Thoracic aorta (tissue), 2 donors: ENCODE data around the gene CAMK1D. TPM values are rescaled to one million over a fixed set of nuclear protein-coding genes. Genes with fewer than 3 reads are reported as not detected.

Experiments
- ATAC-seq: fragments of 150-250 bp; one replicate; pipeline ENCODE4 v1.8.0; 2017; ENCODE audit warnings: low read depth; ENCODE audit not compliant: insufficient number of reproducible peaks, low FRiP score
- DNase-seq: peaks from one replicate; pipeline ENCODE4 v3.0.0-alpha.2; 2020; ENCODE audit warnings: low spot score
- H3K27ac ChIP-seq, 2 donors: fragments of 200-600 bp; sonication (generic); 1 replicate in 1 of 2; 2 replicates in 1 of 2; pipeline ENCODE4 v1.5.1; 2016; ENCODE audit warnings: mild to moderate bottlenecking in 2 of 2, moderate library complexity in 2 of 2
- H3K27me3 ChIP-seq: fragments of 200-600 bp; sonication (generic); replicated peaks from 2 replicates; pipeline ENCODE4 v1.6.0; 2016; ENCODE audit warnings: mild to moderate bottlenecking; ENCODE audit not compliant: insufficient read depth
- H3K36me3 ChIP-seq: fragments of 200-600 bp; sonication (generic); one replicate; pipeline ENCODE4 v1.5.1; 2016
- H3K4me1 ChIP-seq, 2 donors: fragments of 200-600 bp; sonication (generic); 1 replicate in 1 of 2; 2 replicates in 1 of 2; pipeline versions ENCODE4 v1.5.1 to v1.6.0; 2016; ENCODE audit warnings: low read depth in 2 of 2, mild to moderate bottlenecking in 1 of 2; ENCODE audit not compliant: control insufficient read depth in 1 of 2
- H3K4me3 ChIP-seq: fragments of 200-600 bp; sonication (generic); 2 replicates; pipeline ENCODE4 v1.5.1; 2016; ENCODE audit warnings: mild to moderate bottlenecking
- H3K9me3 ChIP-seq: fragments of 200-600 bp; sonication (generic); 2 replicates; pipeline ENCODE4 v1.5.1; 2016
- CTCF ChIP-seq: fragments of 200-600 bp; sonication (generic); IDR thresholded peaks from one replicate; pipeline ENCODE4 v1.5.1; 2019; ENCODE audit warnings: antibody characterized with exemption
- total RNA-seq, 2 donors: library from RNA; depleted of rRNA; stranded (reverse); fragments of >200 nt; gene quantifications; one replicate each; pipeline versions ENCODE4 v1.1.0 to v1.2.3, GENCODE V29; 2016

The CAMK1D gene
- total RNA-seq, 2 donors from 2014 or later = 8.7 to 11.2 TPM

- TF ChIP-seq CTCF = no peak
- Histone ChIP-seq H3K27me3 (no peaks in the 10 kb centered on the region), H3K4me3 (no peak overlapping the region), H3K36me3 (no peaks in the 10 kb centered on the region), H3K4me1 (peaks cover 13 to 32% of the 10 kb centered on the region in 2 donors), H3K27ac (no peak overlapping the region), H3K9me3 (no peaks in the 10 kb centered on the region)
- DNase-seq = no peak
- ATAC-seq = no peak
Observed at GRCh38 chr10:12389154-12389734, 39.9 kb downstream of the CAMK1D start.

- no peaks in the 10 kb centered on the region for H3K36me3 ChIP-seq
- H3K4me3 ChIP-seq = peak overlapping the region; percentile 43
- ATAC-seq (peak; percentile 21), DNase-seq (no peak)
- H3K27ac ChIP-seq = peak overlapping the region; percentile 22 to 66
- no peaks in the 10 kb centered on the region for H3K9me3 ChIP-seq
- peaks cover 13 to 32% of the 10 kb centered on the region in 2 donors for H3K4me1 ChIP-seq
- no peak for TF ChIP-seq CTCF
- H3K27me3 ChIP-seq = no peaks in the 10 kb centered on the region
Observed at GRCh38 chr10:12390733-12391132, 41.4 kb downstream of the CAMK1D start.

- Histone ChIP-seq H3K27ac (peak overlapping the region; percentile 22 to 66), H3K27me3 (no peaks in the 10 kb centered on the region), H3K4me3 (peak overlapping the region; percentile 43), H3K4me1 (peaks cover 13 to 32% of the 10 kb centered on the region in 2 donors), H3K36me3 (no peaks in the 10 kb centered on the region), H3K9me3 (no peaks in the 10 kb centered on the region)
- DNase-seq (no peak), ATAC-seq (no peak)
- TF ChIP-seq CTCF = no peak
Observed at GRCh38 chr10:12391206-12391605, 41.9 kb downstream of the CAMK1D start.

- DNase-seq (no peak), ATAC-seq (no peak)
- Histone ChIP-seq H3K9me3 (no peaks in the 10 kb centered on the region), H3K27ac (no peak overlapping the region), H3K4me3 (no peak overlapping the region), H3K4me1 (peaks cover 18 to 44% of the 10 kb centered on the region in 2 donors), H3K27me3 (no peaks in the 10 kb centered on the region), H3K36me3 (no peaks in the 10 kb centered on the region)
- no peak for TF ChIP-seq CTCF
Observed at GRCh38 chr10:12393831-12394230, 44.5 kb downstream of the CAMK1D start.

GRCh38 chr10:12394241-12395033, 45.1 kb downstream of the CAMK1D start:
- ATAC-seq = no peak
- Histone ChIP-seq H3K4me1 (peaks cover 18 to 38% of the 10 kb centered on the region in 2 donors), H3K27me3 (no peaks in the 10 kb centered on the region), H3K27ac (no peak overlapping the region), H3K4me3 (no peak overlapping the region), H3K9me3 (no peaks in the 10 kb centered on the region), H3K36me3 (no peaks in the 10 kb centered on the region)
- DNase-seq = no peak
- no peak for TF ChIP-seq CTCF
